HCT116 (cell line): Measurements from ENCODE around the gene GZF1. TPM values are rescaled to one million over a fixed set of nuclear protein-coding genes. Genes with fewer than 3 reads are reported as not detected.

Experiments
- ATAC-seq: fragments of 200-7000 bp; cut with Tn5 transposase; 2 replicates; pipeline ENCODE4 v1.9.1; 2020; ENCODE audit warnings: mild to moderate bottlenecking, moderate library complexity
- BruUV-seq: library from RNA; stranded (reverse); fragments of 400-500 nt; replicated peaks from 2 replicates; lab custom pipeline; 2021; lab: Mats Ljungman, UMichigan
- CTCF ChIA-PET: fragments of 300-600 bp; sonication (Branson Sonifier 250); formaldehyde crosslinking; loops from one replicate; lab custom pipeline; 2021; ENCODE audit warnings: antibody characterized with exemption; lab: Charles Lee
- POLR2A ChIA-PET: fragments of 300-600, 350-600 bp; sonication (Branson Sonifier 250); formaldehyde crosslinking; loops from one replicate; lab custom pipeline; 2021; ENCODE audit warnings: antibody characterized with exemption; lab: Charles Lee
- RAD21 ChIA-PET, 2 experiments: fragments of 300-600 bp; sonication (Branson Sonifier 250); formaldehyde crosslinking; loops; one replicate each; lab custom pipeline; 2023; ENCODE audit warnings: low total read pairs in 2 of 2; ENCODE audit not compliant: uncharacterized antibody in 2 of 2, unreplicated experiment in 2 of 2, low non-redundant PET in 1 of 2; lab: Charles Lee
- DNase-seq: peaks from one replicate; pipeline ENCODE4 v3.0.0-alpha.2; 2010; ENCODE audit warnings: low read depth, low spot score
- H2AFZ ChIP-seq: fragments of 200-600 bp; shearing (Covaris generic), sonication (generic); 2 replicates; pipeline ENCODE4 v1.6.1; 2017; ENCODE audit warnings: low read depth, mixed run types, mixed read lengths, antibody characterized with exemption, low read length; ENCODE audit not compliant: poor library complexity, severe bottlenecking
- H3K27ac ChIP-seq: 2 replicates; pipeline ENCODE4 v1.5.1; 2012; ENCODE audit warnings: low read depth, low read length
- H3K27me3 ChIP-seq: fragments of 200-600 bp; sonication (generic); 2 replicates; pipeline ENCODE4 v1.6.1; 2016; ENCODE audit warnings: mixed run types, low read length, mixed read lengths; ENCODE audit not compliant: insufficient read depth
- H3K36me3 ChIP-seq, 2 experiments: fragments of 200-500 bp in 1 of 2; fragments of 200-600 bp in 1 of 2; sonication (Bioruptor generic) in 1 of 2; sonication (generic) in 1 of 2; 2 replicates each; pipeline versions ENCODE4 v1.5.1 to v1.6.1; 2014 to 2016; ENCODE audit warnings: low read length in 2 of 2, inconsistent platforms in 1 of 2, mixed read lengths in 1 of 2, mixed run types in 1 of 2; ENCODE audit not compliant: insufficient read depth in 2 of 2, control insufficient read depth in 1 of 2
- H3K4me1 ChIP-seq, 2 experiments: fragments of 200-600 bp in 1 of 2; sonication (generic) in 1 of 2; 2 replicates each; pipeline versions ENCODE4 v1.5.1 to v1.6.1; 2012 to 2017; ENCODE audit warnings: low read length in 2 of 2, inconsistent platforms in 1 of 2, mild to moderate bottlenecking in 1 of 2, mixed read lengths in 1 of 2, mixed run types in 1 of 2, moderate library complexity in 1 of 2; ENCODE audit not compliant: insufficient read depth in 2 of 2, control insufficient read depth in 1 of 2
- H3K4me2 ChIP-seq: fragments of 200-600 bp; sonication (generic); 2 replicates; pipeline ENCODE4 v1.6.1; 2017; ENCODE audit warnings: mixed run types, low read length, mixed read lengths
- H3K4me3 ChIP-seq, 2 experiments: fragments of 200-600 bp in 1 of 2; sonication (generic) in 1 of 2; replicated peaks in 1 of 2; 2 replicates each; pipeline ENCODE4 v1.5.1; 2011 to 2016; ENCODE audit warnings: low read length in 2 of 2, control low read depth in 1 of 2, low read depth in 1 of 2, mild to moderate bottlenecking in 1 of 2, mixed read lengths in 1 of 2, mixed run types in 1 of 2
- H3K79me2 ChIP-seq: fragments of 200-600 bp; sonication (generic); 2 replicates; pipeline ENCODE4 v1.6.1; 2017; ENCODE audit warnings: mild to moderate bottlenecking, mixed run types, low read length, moderate library complexity, mixed read lengths; ENCODE audit not compliant: insufficient read depth
- H3K9ac ChIP-seq: fragments of 200-600 bp; sonication (generic); 2 replicates; pipeline ENCODE4 v1.6.1; 2016; ENCODE audit warnings: low read length, mixed read lengths
- H3K9me2 ChIP-seq: fragments of 200-600 bp; sonication (generic), shearing (Covaris generic); 2 replicates; pipeline ENCODE4 v1.6.1; 2017; ENCODE audit warnings: mixed run types, mild to moderate bottlenecking, moderate library complexity; ENCODE audit not compliant: insufficient read depth
- H3K9me3 ChIP-seq, 2 experiments: fragments of 200-500 bp in 1 of 2; fragments of 200-600 bp in 1 of 2; sonication (Bioruptor generic) in 1 of 2; sonication (generic) in 1 of 2; 2 replicates each; pipeline ENCODE4 v1.6.1; 2014 to 2017; ENCODE audit warnings: low read length in 2 of 2, mixed read lengths in 2 of 2, inconsistent platforms in 1 of 2, low read depth in 1 of 2, mild to moderate bottlenecking in 1 of 2, mixed run types in 1 of 2, moderate library complexity in 1 of 2; ENCODE audit not compliant: control insufficient read depth in 1 of 2, insufficient read depth in 1 of 2
- H4K20me1 ChIP-seq: fragments of 200-600 bp; sonication (generic), shearing (Covaris generic); 2 replicates; pipeline ENCODE4 v1.6.1; 2017; ENCODE audit warnings: mixed run types, mild to moderate bottlenecking, moderate library complexity; ENCODE audit not compliant: insufficient read depth
- ATF3 ChIP-seq: IDR thresholded peaks from 2 replicates; pipeline ENCODE4 v1.6.1; 2012
- CBX3 ChIP-seq: IDR thresholded peaks from 2 replicates; pipeline ENCODE4 v1.6.1; 2012; ENCODE audit warnings: low read depth
- CEBPB ChIP-seq: IDR thresholded peaks from 2 replicates; pipeline ENCODE4 v1.6.1; 2012; ENCODE audit warnings: low read depth
- EGR1 ChIP-seq: IDR thresholded peaks from 2 replicates; pipeline ENCODE4 v1.6.1; 2012; ENCODE audit warnings: low read depth
- ELF1 ChIP-seq: IDR thresholded peaks from 2 replicates; pipeline ENCODE4 v1.6.1; 2012; ENCODE audit warnings: low read depth, borderline replicate concordance
- EZH2 ChIP-seq: fragments of 200-600 bp; sonication (generic); IDR thresholded peaks from 2 replicates; pipeline ENCODE4 v1.6.1; 2017; ENCODE audit warnings: antibody characterized with exemption, mixed run types
- EZH2phosphoT487 ChIP-seq: fragments of 200-600 bp; IDR thresholded peaks from 2 replicates; pipeline ENCODE4 v1.6.1; 2018; ENCODE audit warnings: antibody characterized with exemption, borderline replicate concordance
- FOSL1 ChIP-seq: IDR thresholded peaks from 2 replicates; pipeline ENCODE4 v1.6.1; 2012; ENCODE audit warnings: low read depth
- JUND ChIP-seq: IDR thresholded peaks from 2 replicates; pipeline ENCODE4 v1.6.1; 2012
- POLR2A ChIP-seq: IDR thresholded peaks from 2 replicates; pipeline ENCODE4 v1.7.0; 2011; ENCODE audit warnings: borderline replicate concordance; ENCODE audit not compliant: insufficient read depth, insufficient read length; ENCODE audit errors: extremely low read depth
- POLR2AphosphoS5 ChIP-seq: IDR thresholded peaks from 2 replicates; pipeline ENCODE4 v1.6.1; 2011; ENCODE audit warnings: mild to moderate bottlenecking, low read depth, low read length, moderate library complexity
- RAD21 ChIP-seq: IDR thresholded peaks from 2 replicates; pipeline ENCODE4 v1.6.1; 2012; ENCODE audit warnings: low read depth, mild to moderate bottlenecking
- SP1 ChIP-seq: IDR thresholded peaks from 2 replicates; pipeline ENCODE4 v1.6.1; 2012; ENCODE audit warnings: low read depth
- SRF ChIP-seq: IDR thresholded peaks from 2 replicates; pipeline ENCODE4 v1.6.1; 2012; ENCODE audit warnings: low read depth
- intact Hi-C: fragments of 100-400 bp; cut with micrococcal nuclease; formaldehyde crosslinking; loops from 2 replicates; pipeline ENCODE4 v1.10.0; 2022
- total RNA-seq: library from RNA; stranded (reverse); gene quantifications from one replicate; pipeline ENCODE4 v1.2.1, GENCODE V29; 2021; ENCODE audit not compliant: unreplicated experiment
- TF ChIP-seq, protein P1 (sequence below): IDR thresholded peaks from 2 replicates; pipeline ENCODE4 v1.6.1; 2012; ENCODE audit warnings: low read depth
- TF ChIP-seq, protein P2 (sequence below): IDR thresholded peaks from 2 replicates; pipeline ENCODE4 v1.6.1; 2011; ENCODE audit warnings: mild to moderate bottlenecking, low read length, moderate library complexity; ENCODE audit not compliant: insufficient replicate concordance; ENCODE audit errors: extremely low read depth

Gene GZF1
- total RNA-seq, 1 experiment from 2014 or later, result 10.4 TPM

DNA sequence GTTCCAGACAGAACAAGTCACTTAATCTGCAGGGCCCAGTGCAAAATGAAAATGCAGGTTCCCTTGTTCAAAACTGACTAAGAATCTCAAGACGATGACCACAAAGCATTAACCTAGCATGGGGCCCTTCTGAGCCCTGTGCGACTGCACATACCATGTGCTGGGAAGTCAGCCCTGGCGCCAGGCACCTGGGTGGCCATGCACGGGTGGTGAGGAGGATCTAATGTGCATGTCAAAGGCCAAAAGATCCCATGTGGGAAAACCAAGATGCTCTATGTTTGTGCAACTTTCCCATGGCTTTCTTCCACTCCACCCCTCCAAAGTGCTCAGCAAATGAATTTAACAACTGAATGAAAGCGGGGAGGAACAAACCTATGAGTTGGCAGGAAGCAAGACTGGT lies 44.9 kb upstream of the GZF1 start:
- Histone ChIP-seq H3K4me3 (no peak overlapping the region), H3K27me3 (peaks cover 54% of the 10 kb centered on the region), H3K27ac (no peak overlapping the region), H3K9me2 (no peaks in the 10 kb centered on the region), H3K36me3 (no peaks in the 10 kb centered on the region), H3K4me1 (no peaks in the 10 kb centered on the region; a peak in 1 of 4 replicates), H3K79me2 (no peaks in the 10 kb centered on the region), H3K4me2 (no peak overlapping the region), H3K9me3 (no peaks in the 10 kb centered on the region), H4K20me1 (no peaks in the 10 kb centered on the region), H3K9ac (no peak overlapping the region), H2AFZ (no peak overlapping the region)
- no peak for TF ChIP-seq ELF1
- no peak for TF ChIP-seq SP1
- no peak for TF ChIP-seq CEBPB
- no peak for TF ChIP-seq JUND
- TF ChIP-seq SRF, result no peak
- TF ChIP-seq RAD21, result no peak
- TF ChIP-seq, protein P1, sequence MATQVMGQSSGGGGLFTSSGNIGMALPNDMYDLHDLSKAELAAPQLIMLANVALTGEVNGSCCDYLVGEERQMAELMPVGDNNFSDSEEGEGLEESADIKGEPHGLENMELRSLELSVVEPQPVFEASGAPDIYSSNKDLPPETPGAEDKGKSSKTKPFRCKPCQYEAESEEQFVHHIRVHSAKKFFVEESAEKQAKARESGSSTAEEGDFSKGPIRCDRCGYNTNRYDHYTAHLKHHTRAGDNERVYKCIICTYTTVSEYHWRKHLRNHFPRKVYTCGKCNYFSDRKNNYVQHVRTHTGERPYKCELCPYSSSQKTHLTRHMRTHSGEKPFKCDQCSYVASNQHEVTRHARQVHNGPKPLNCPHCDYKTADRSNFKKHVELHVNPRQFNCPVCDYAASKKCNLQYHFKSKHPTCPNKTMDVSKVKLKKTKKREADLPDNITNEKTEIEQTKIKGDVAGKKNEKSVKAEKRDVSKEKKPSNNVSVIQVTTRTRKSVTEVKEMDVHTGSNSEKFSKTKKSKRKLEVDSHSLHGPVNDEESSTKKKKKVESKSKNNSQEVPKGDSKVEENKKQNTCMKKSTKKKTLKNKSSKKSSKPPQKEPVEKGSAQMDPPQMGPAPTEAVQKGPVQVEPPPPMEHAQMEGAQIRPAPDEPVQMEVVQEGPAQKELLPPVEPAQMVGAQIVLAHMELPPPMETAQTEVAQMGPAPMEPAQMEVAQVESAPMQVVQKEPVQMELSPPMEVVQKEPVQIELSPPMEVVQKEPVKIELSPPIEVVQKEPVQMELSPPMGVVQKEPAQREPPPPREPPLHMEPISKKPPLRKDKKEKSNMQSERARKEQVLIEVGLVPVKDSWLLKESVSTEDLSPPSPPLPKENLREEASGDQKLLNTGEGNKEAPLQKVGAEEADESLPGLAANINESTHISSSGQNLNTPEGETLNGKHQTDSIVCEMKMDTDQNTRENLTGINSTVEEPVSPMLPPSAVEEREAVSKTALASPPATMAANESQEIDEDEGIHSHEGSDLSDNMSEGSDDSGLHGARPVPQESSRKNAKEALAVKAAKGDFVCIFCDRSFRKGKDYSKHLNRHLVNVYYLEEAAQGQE, result no peak
- TF ChIP-seq FOSL1, result no peak
- TF ChIP-seq, protein P2, sequence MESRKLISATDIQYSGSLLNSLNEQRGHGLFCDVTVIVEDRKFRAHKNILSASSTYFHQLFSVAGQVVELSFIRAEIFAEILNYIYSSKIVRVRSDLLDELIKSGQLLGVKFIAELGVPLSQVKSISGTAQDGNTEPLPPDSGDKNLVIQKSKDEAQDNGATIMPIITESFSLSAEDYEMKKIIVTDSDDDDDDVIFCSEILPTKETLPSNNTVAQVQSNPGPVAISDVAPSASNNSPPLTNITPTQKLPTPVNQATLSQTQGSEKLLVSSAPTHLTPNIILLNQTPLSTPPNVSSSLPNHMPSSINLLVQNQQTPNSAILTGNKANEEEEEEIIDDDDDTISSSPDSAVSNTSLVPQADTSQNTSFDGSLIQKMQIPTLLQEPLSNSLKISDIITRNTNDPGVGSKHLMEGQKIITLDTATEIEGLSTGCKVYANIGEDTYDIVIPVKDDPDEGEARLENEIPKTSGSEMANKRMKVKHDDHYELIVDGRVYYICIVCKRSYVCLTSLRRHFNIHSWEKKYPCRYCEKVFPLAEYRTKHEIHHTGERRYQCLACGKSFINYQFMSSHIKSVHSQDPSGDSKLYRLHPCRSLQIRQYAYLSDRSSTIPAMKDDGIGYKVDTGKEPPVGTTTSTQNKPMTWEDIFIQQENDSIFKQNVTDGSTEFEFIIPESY, result no peak
- no peak for TF ChIP-seq CBX3
- no peak for TF ChIP-seq ATF3
- no peak for TF ChIP-seq EGR1
- no peak for TF ChIP-seq POLR2AphosphoS5
- TF ChIP-seq POLR2A, result no peak
- no peak for TF ChIP-seq EZH2phosphoT487
- TF ChIP-seq EZH2, result no peak
- no TSS peak for BruUV-seq
- ATAC-seq, result no peak
- ChIA-PET CTCF (no interaction called here), RAD21 (no interaction called here), POLR2A (no interaction called here)
- DNase-seq, result no peak
- intact Hi-C loops, result no loop called here
